CD4-positive, CD25-positive, alpha-beta regulatory T cell (primary cell): Measurements from ENCODE around the gene PPP1R12C. TPM values are rescaled to one million over a fixed set of nuclear protein-coding genes. Genes with fewer than 3 reads are reported as not detected.

Experiments used
- ATAC-seq, 2 donors: fragments of 150-1000 bp; cut with Tn5 transposase; one replicate each; pipeline ENCODE4 v1.10.0; 2021; ENCODE audit warnings: low read depth in 2 of 2, moderate number of reproducible peaks in 2 of 2, moderate library complexity in 1 of 2
- DNase-seq, 3 donors: peaks; one replicate each; pipeline versions ENCODE4 v3.0.0 to v3.0.0-alpha.2; 2012 to 2022; ENCODE audit warnings: mixed read lengths in 1 of 3
- H3K27ac ChIP-seq: one replicate; pipeline ENCODE4 v1.7.0; 2013; ENCODE audit warnings: mild to moderate bottlenecking, low read length; ENCODE audit not compliant: insufficient read depth, poor library complexity, severe bottlenecking
- H3K27me3 ChIP-seq: one replicate; pipeline ENCODE4 v1.7.0; 2013; ENCODE audit warnings: low read length; ENCODE audit not compliant: control insufficient read depth, insufficient read depth
- H3K36me3 ChIP-seq: one replicate; pipeline ENCODE4 v1.7.0; 2013; ENCODE audit warnings: mild to moderate bottlenecking, low read length, moderate library complexity; ENCODE audit not compliant: control insufficient read depth, insufficient read depth
- H3K4me1 ChIP-seq: 2 replicates; pipeline ENCODE4 v1.7.0; 2013; ENCODE audit warnings: mild to moderate bottlenecking, low read length; ENCODE audit not compliant: insufficient read depth, control insufficient read depth, poor library complexity, severe bottlenecking
- H3K4me3 ChIP-seq: one replicate; pipeline ENCODE4 v1.7.0; 2013; ENCODE audit warnings: low read depth, mild to moderate bottlenecking, low read length, moderate library complexity
- H3K9me3 ChIP-seq, 2 experiments: 1 replicate in 1 of 2; 2 replicates in 1 of 2; pipeline ENCODE4 v1.7.0; 2013; ENCODE audit warnings: low read length in 2 of 2, mild to moderate bottlenecking in 1 of 2, moderate library complexity in 1 of 2; ENCODE audit not compliant: control insufficient read depth in 2 of 2
- H3K27ac Mint-ChIP-seq, 3 donors: one replicate each; pipeline ENCODE4 v1.8.0; 2020 to 2022; ENCODE audit warnings: mild to moderate bottlenecking in 3 of 3, mixed read lengths in 3 of 3, moderate library complexity in 2 of 3
- H3K27me3 Mint-ChIP-seq: one replicate; pipeline ENCODE4 v1.8.0; 2022; ENCODE audit warnings: mild to moderate bottlenecking, mixed read lengths
- H3K36me3 Mint-ChIP-seq: one replicate; pipeline ENCODE4 v1.8.0; 2020; ENCODE audit warnings: mixed read lengths
- H3K4me1 Mint-ChIP-seq, 4 donors: one replicate each; pipeline ENCODE4 v1.8.0; 2020 to 2022; ENCODE audit warnings: mixed read lengths in 4 of 4, mild to moderate bottlenecking in 1 of 4
- H3K4me3 Mint-ChIP-seq, 4 donors: one replicate each; pipeline ENCODE4 v1.8.0; 2020 to 2022; ENCODE audit warnings: mild to moderate bottlenecking in 4 of 4, mixed read lengths in 4 of 4, moderate library complexity in 3 of 4
- H3K9me3 Mint-ChIP-seq, 7 donors: one replicate each; pipeline ENCODE4 v1.8.0; 2020 to 2022; ENCODE audit warnings: mixed read lengths in 7 of 7, mild to moderate bottlenecking in 3 of 7, moderate library complexity in 2 of 7
- polyA plus RNA-seq, 4 donors: library from polyadenylated mRNA; unstranded; fragments of 300-500 nt; fragmentation: Illumina TruSeq; gene quantifications; one replicate each; pipeline ENCODE4 v1.2.3, GENCODE V29; 2021
- total RNA-seq: library from RNA; stranded (reverse); gene quantifications from one replicate; pipeline ENCODE4 v1.2.3, GENCODE V29; 2022

Gene PPP1R12C
- total and polyA plus RNA-seq, 5 donors from 2014 or later, result 2.2 to 191 (median 3.8) TPM

- peaks cover 16% of the 10 kb centered on the region for H3K36me3 Mint-ChIP-seq
- Histone ChIP-seq H3K4me3 (no peak overlapping the region), H3K27me3 (no peaks in the 10 kb centered on the region), H3K36me3 (peaks cover 15% of the 10 kb centered on the region), H3K27ac (no peak overlapping the region), H3K4me1 (peaks cover 16% of the 10 kb centered on the region), H3K9me3 (no peaks in the 10 kb centered on the region)
- peaks cover 0 to 30% (median 17%) of the 10 kb centered on the region in 4 donors for H3K4me1 Mint-ChIP-seq
- ATAC-seq (no peak), DNase-seq (no peak)
- peak overlapping the region in 1 of 3 donors; percentile 78 for H3K27ac Mint-ChIP-seq
- H3K9me3 Mint-ChIP-seq, result peaks cover 0 to 1% (median 0%) of the 10 kb centered on the region in 7 donors
- peak overlapping the region; percentile 63 to 80 (median 70) for H3K4me3 Mint-ChIP-seq
- no peaks in the 10 kb centered on the region for H3K27me3 Mint-ChIP-seq
Measured at GRCh38 chr19:55041244-55041626, 76.2 kb downstream of the PPP1R12C start.

Other genes with a start within 250 kb of the PPP1R12C start
- gene FCAR, start 243.4 kb downstream of the PPP1R12C start, total RNA-seq, result not detected
- gene FCAR, start 243.4 kb downstream of the PPP1R12C start, polyA plus RNA-seq, result under 1 TPM in 1 of 4 donors, not detected in 3; 0.21 TPM
- not detected for gene NCR1, start 211.5 kb downstream of the PPP1R12C start, total RNA-seq
- under 1 TPM in 3 of 4 donors, not detected in 1; 0.36 to 0.47 (median 0.39) TPM for gene NCR1, start 211.5 kb downstream of the PPP1R12C start, polyA plus RNA-seq
- not detected for gene NLRP7, start 170.1 kb downstream of the PPP1R12C start, total RNA-seq
- gene NLRP7, start 170.1 kb downstream of the PPP1R12C start, polyA plus RNA-seq, result not detected
- gene NLRP2, start 151.3 kb downstream of the PPP1R12C start, total RNA-seq, result 10.2 TPM
- 1 to 10 TPM in 3 of 4 donors, under 1 TPM in 1; 0.63 to 5.0 (median 2.1) TPM for gene NLRP2, start 151.3 kb downstream of the PPP1R12C start, polyA plus RNA-seq
- gene GP6, start 79.4 kb downstream of the PPP1R12C start, total RNA-seq, result 2.0 TPM
- gene GP6, start 79.4 kb downstream of the PPP1R12C start, polyA plus RNA-seq, result not detected
- 14.1 TPM for gene RDH13, start 54.5 kb downstream of the PPP1R12C start, total RNA-seq
- 10 to 100 TPM in 3 of 4 donors, 1 to 10 TPM in 1; 9.1 to 16.1 (median 14.7) TPM for gene RDH13, start 54.5 kb downstream of the PPP1R12C start, polyA plus RNA-seq
- gene EPS8L1, start 41.8 kb downstream of the PPP1R12C start, total RNA-seq, result 4.4 TPM
- gene EPS8L1, start 41.8 kb downstream of the PPP1R12C start, polyA plus RNA-seq, result 1 to 10 TPM in 3 of 4 donors, under 1 TPM in 1; 0.41 to 4.0 (median 1.3) TPM
- not detected for gene TNNT1, start 31.6 kb upstream of the PPP1R12C start, total RNA-seq
- gene TNNT1, start 31.6 kb upstream of the PPP1R12C start, polyA plus RNA-seq, result not detected
- not detected for gene TNNI3, start 40.1 kb upstream of the PPP1R12C start, total RNA-seq
- gene TNNI3, start 40.1 kb upstream of the PPP1R12C start, polyA plus RNA-seq, result not detected
- gene DNAAF3, start 49.0 kb upstream of the PPP1R12C start, total RNA-seq, result not detected
- gene DNAAF3, start 49.0 kb upstream of the PPP1R12C start, polyA plus RNA-seq, result not detected
- 1.9 TPM for gene SYT5, start 62.7 kb upstream of the PPP1R12C start, total RNA-seq
- under 1 TPM in 1 of 4 donors, not detected in 3; 0.06 TPM for gene SYT5, start 62.7 kb upstream of the PPP1R12C start, polyA plus RNA-seq
- not detected for gene PTPRH, start 91.9 kb upstream of the PPP1R12C start, total RNA-seq
- not detected for gene PTPRH, start 91.9 kb upstream of the PPP1R12C start, polyA plus RNA-seq
- 13.3 TPM for gene TMEM86B, start 111.1 kb upstream of the PPP1R12C start, total RNA-seq
- under 1 TPM in 3 of 4 donors, not detected in 1; 0.25 to 0.83 (median 0.49) TPM for gene TMEM86B, start 111.1 kb upstream of the PPP1R12C start, polyA plus RNA-seq
- gene PPP6R1, start 141.4 kb upstream of the PPP1R12C start, total RNA-seq, result 168 TPM
- 10 to 100 TPM; 38.9 to 58.2 (median 44.0) TPM for gene PPP6R1, start 141.4 kb upstream of the PPP1R12C start, polyA plus RNA-seq
- 15.8 TPM for gene HSPBP1, start 162.5 kb upstream of the PPP1R12C start, total RNA-seq
- 10 to 100 TPM; 30.2 to 37.2 (median 35.1) TPM for gene HSPBP1, start 162.5 kb upstream of the PPP1R12C start, polyA plus RNA-seq
- gene BRSK1, start 166.4 kb upstream of the PPP1R12C start, total RNA-seq, result 1.5 TPM
- not detected for gene BRSK1, start 166.4 kb upstream of the PPP1R12C start, polyA plus RNA-seq
- gene TMEM150B, start 207.7 kb upstream of the PPP1R12C start, total RNA-seq, result 2.1 TPM
- gene TMEM150B, start 207.7 kb upstream of the PPP1R12C start, polyA plus RNA-seq, result not detected
- gene KMT5C, start 222.2 kb upstream of the PPP1R12C start, total RNA-seq, result 69.6 TPM
- 1 to 10 TPM in 3 of 4 donors, under 1 TPM in 1; 0.98 to 1.6 (median 1.2) TPM for gene KMT5C, start 222.2 kb upstream of the PPP1R12C start, polyA plus RNA-seq
- gene COX6B2, start 237.1 kb upstream of the PPP1R12C start, total RNA-seq, result 0.57 TPM
- gene COX6B2, start 237.1 kb upstream of the PPP1R12C start, polyA plus RNA-seq, result not detected
- gene GARIN5B, start 245.6 kb upstream of the PPP1R12C start, total RNA-seq, result not detected
- not detected for gene GARIN5B, start 245.6 kb upstream of the PPP1R12C start, polyA plus RNA-seq